HEK293 (cell line): Measurements from ENCODE around the gene FAM131B.

Experiments
- ZNF548 ChIP-seq: fragments of 450-650 bp; formaldehyde crosslinking; IDR thresholded peaks from 2 replicates; pipeline ENCODE4 v1.5.1; 2016; ENCODE audit warnings: missing biosample characterization, missing genetic modification characterization
- TF ChIP-seq, protein P1 (sequence below): fragments of 450-650 bp; formaldehyde crosslinking; IDR thresholded peaks from 2 replicates; pipeline ENCODE4 v1.5.1; 2016; ENCODE audit warnings: missing biosample characterization, missing genetic modification characterization, low read depth

DNA sequence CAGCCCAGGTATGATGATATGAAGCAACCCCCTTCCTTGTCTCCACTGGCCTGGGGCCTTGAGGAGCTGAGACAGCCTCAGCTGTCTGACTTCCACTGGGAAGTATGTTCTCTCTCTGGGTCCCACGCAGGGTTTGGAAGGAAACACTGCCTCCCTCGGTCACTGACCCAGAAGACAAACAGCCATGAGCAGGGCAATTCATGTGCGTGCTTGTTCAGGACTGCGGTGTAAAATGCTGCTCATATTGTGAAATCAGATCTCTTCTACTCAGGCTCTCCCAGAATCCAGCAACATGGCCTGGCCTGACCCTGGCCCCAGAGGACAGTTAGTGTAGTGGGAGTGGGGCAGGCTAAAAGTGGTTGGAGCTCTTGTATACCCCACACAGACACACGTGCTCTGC is 43.9 kb downstream of the FAM131B start:
- TF ChIP-seq, protein P1, sequence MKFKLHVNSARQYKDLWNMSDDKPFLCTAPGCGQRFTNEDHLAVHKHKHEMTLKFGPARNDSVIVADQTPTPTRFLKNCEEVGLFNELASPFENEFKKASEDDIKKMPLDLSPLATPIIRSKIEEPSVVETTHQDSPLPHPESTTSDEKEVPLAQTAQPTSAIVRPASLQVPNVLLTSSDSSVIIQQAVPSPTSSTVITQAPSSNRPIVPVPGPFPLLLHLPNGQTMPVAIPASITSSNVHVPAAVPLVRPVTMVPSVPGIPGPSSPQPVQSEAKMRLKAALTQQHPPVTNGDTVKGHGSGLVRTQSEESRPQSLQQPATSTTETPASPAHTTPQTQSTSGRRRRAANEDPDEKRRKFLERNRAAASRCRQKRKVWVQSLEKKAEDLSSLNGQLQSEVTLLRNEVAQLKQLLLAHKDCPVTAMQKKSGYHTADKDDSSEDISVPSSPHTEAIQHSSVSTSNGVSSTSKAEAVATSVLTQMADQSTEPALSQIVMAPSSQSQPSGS (tag by site-specific recombination) = no peak
- no peak for TF ChIP-seq ZNF548
